Tibial nerve (tissue), 4 donors: Measurements from ENCODE around the gene USP16. TPM values are rescaled to one million over a fixed set of nuclear protein-coding genes. Genes with fewer than 3 reads are reported as not detected.
"Not testable (repeated sequence)": the region's sequence is repeated elsewhere in the genome, so short reads cannot be mapped to it uniquely, and the experiment has no call there.

Source experiments
- DNase-seq, 2 donors: peaks; one replicate each; pipeline ENCODE4 v3.0.0-alpha.2; 2019; ENCODE audit warnings: low spot score in 2 of 2
- H3K27ac ChIP-seq, 4 donors: fragments of 200-600 bp; sonication (generic) in 3 of 4; one replicate each; pipeline ENCODE4 v1.5.1; 2017 to 2019; ENCODE audit warnings: mild to moderate bottlenecking in 1 of 4
- H3K27me3 ChIP-seq, 2 donors: fragments of 200-600 bp; sonication (generic) in 1 of 2; one replicate each; pipeline versions ENCODE4 v1.5.1 to v1.6.0; 2017 to 2019
- H3K36me3 ChIP-seq, 3 donors: fragments of 200-600 bp; sonication (generic); one replicate each; pipeline ENCODE4 v1.5.1; 2018 to 2019
- H3K4me1 ChIP-seq, 4 donors: fragments of 200-600 bp; sonication (generic) in 3 of 4; one replicate each; pipeline ENCODE4 v1.5.1; 2017 to 2019
- H3K4me3 ChIP-seq, 4 donors: fragments of 200-600 bp; sonication (generic) in 3 of 4; one replicate each; pipeline ENCODE4 v1.5.1; 2017 to 2019; ENCODE audit warnings: mild to moderate bottlenecking in 1 of 4, moderate library complexity in 1 of 4
- H3K9me3 ChIP-seq, 4 donors: fragments of 200-600 bp; sonication (generic) in 3 of 4; one replicate each; pipeline ENCODE4 v1.5.1; 2017 to 2019
- CTCF ChIP-seq, 5 experiments: fragments of 200-600 bp in 3 of 5; fragments of 450-650 bp in 2 of 5; sonication (generic) in 3 of 5; IDR thresholded peaks; one replicate each; pipeline ENCODE4 v1.5.1; 2016 to 2019; ENCODE audit warnings: antibody characterized with exemption in 5 of 5, mild to moderate bottlenecking in 3 of 5, moderate library complexity in 2 of 5
- EP300 ChIP-seq, 2 donors: sonication (generic); formaldehyde crosslinking; IDR thresholded peaks; one replicate each; pipeline ENCODE4 v1.6.1; 2017; ENCODE audit warnings: antibody characterized with exemption in 2 of 2, mild to moderate bottlenecking in 1 of 2
- POLR2A ChIP-seq, 2 donors: fragments of 450-650 bp; IDR thresholded peaks; one replicate each; pipeline ENCODE4 v1.6.1; 2017; ENCODE audit warnings: antibody characterized with exemption in 2 of 2, mild to moderate bottlenecking in 2 of 2, moderate library complexity in 2 of 2
- WGBS, 2 donors: methylation state at CpG; one replicate each; pipeline ENCODE4 v1.1.5; 2018; 5-methylcytosine and 5-hydroxymethylcytosine counted together
- total RNA-seq, 4 donors: library from RNA; depleted of rRNA; stranded (reverse); fragments of >200 nt; gene quantifications; one replicate each; pipeline ENCODE4 v1.1.0, GENCODE V29; 2016

USP16 gene
- total RNA-seq: 10 to 100 TPM; 29.2 to 43.1 (median 33.8) TPM

- peak; percentile 85 to 95 for DNase-seq
- Histone ChIP-seq H3K4me1 (peaks cover 0 to 39% (median 16%) of the 10 kb centered on the region in 4 donors), H3K9me3 (no peaks in the 10 kb centered on the region), H3K27ac (peak within 1 kb of the TSS; percentile 89 to 100 (median 95)), H3K4me3 (peak within 1 kb of the TSS; percentile 41 to 96 (median 65)), H3K27me3 (no peaks in the 10 kb centered on the region), H3K36me3 (peaks cover 0 to 9% (median 0%) of the 10 kb centered on the region in 3 donors)
- TF ChIP-seq EP300 (IDR thresholded peaks at IDR 0.05) (peak; percentile 40 to 93), POLR2A (IDR thresholded peaks at IDR 0.05) (peak in 1 of 2 donors; percentile 52), CTCF (IDR thresholded peaks at IDR 0.05) (peak in 2 of 5 experiments; percentile 46 to 59)
- 0% methylated on average over 43 to 47 of the region's 48 CpGs for WGBS, 2 donors
These were observed at the start of gene USP16 for GRCh38 chr21:29024474-29025327. TSS of gene USP16 (plus strand) at chr21:29024668. CDS start at chr21:29027914, 3,246 bp downstream.

DNA sequence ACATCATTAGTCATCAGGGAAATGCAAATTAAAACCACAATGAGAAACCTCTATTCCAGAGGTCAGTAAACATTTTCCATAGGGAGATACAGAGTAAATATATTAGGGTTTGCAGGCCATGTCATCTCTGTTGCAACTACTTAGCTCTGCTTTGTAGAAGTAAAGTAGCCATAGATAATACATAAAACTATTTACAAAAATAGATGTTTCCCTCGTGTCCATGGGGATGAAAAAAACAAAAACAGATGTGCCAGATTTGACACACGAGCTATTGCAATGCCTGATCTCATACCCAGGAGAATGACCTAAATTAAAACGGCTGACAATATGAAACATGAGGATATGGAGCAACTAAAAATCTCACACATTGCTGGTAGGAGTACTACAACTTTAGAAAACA, 49.1 kb upstream of the USP16 start:
- Histone ChIP-seq H3K4me1 (no peaks in the 10 kb centered on the region), H3K27ac (no peak overlapping the region), H3K27me3 (no peaks in the 10 kb centered on the region), H3K9me3 (no peaks in the 10 kb centered on the region), H3K36me3 (peaks cover 0 to 65% (median 5%) of the 10 kb centered on the region in 3 donors), H3K4me3 (no peak overlapping the region)
- TF ChIP-seq EP300 (IDR thresholded peaks at IDR 0.05) (no peak), POLR2A (IDR thresholded peaks at IDR 0.05) (no peak), CTCF (IDR thresholded peaks at IDR 0.05) (no peak)
- 52 to 56% methylated on average over 3 of the region's 3 CpGs for WGBS, 2 donors
- no peak for DNase-seq

GRCh38 chr21:28979092-28979491, 45.4 kb upstream of the USP16 start:
- Histone ChIP-seq H3K36me3 (peaks cover 0 to 81% (median 0%) of the 10 kb centered on the region in 3 donors), H3K4me1 (no peaks in the 10 kb centered on the region), H3K27ac (no peak overlapping the region), H3K4me3 (no peak overlapping the region), H3K9me3 (no peaks in the 10 kb centered on the region), H3K27me3 (no peaks in the 10 kb centered on the region)
- WGBS, 2 donors: 89 to 90% methylated on average over 1 of the region's 1 CpG
- TF ChIP-seq CTCF (IDR thresholded peaks at IDR 0.05) (no peak), POLR2A (IDR thresholded peaks at IDR 0.05) (no peak), EP300 (IDR thresholded peaks at IDR 0.05) (no peak)
- no peak for DNase-seq

DNA sequence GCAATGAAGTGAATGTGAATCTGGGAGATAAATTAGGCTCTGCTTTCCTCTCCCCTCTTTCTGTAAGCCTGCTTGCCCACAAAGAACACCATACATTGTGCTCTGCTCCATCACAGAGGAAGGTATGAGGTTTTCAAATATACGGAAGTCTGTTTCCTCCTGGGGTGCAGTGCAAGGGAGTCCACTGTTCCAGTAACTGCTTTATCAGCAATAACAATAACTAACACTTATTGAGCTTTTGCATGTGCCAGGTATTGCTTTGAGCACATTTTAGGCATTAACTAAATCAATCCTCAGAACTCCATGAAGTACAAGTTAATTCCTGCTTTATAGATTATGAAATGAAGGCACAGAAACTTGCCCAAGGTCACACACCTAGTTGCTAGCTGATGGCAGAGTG, 41.8 kb upstream of the USP16 start:
- H3K9me3 ChIP-seq: no peaks in the 10 kb centered on the region
- no peak overlapping the region for H3K4me3 ChIP-seq
- no peaks in the 10 kb centered on the region for H3K27me3 ChIP-seq
- no peak for TF ChIP-seq EP300 (IDR thresholded peaks at IDR 0.05)
- TF ChIP-seq CTCF (IDR thresholded peaks at IDR 0.05): no peak
- no peak for TF ChIP-seq POLR2A (IDR thresholded peaks at IDR 0.05)
- peaks cover 0 to 77% (median 0%) of the 10 kb centered on the region in 3 donors for H3K36me3 ChIP-seq
- no peak overlapping the region for H3K27ac ChIP-seq
- no peak for DNase-seq
- 71 to 73% methylated on average over 1 of the region's 1 CpG for WGBS, 2 donors
- H3K4me1 ChIP-seq: peaks cover 0 to 15% (median 0%) of the 10 kb centered on the region in 4 donors

- WGBS, 2 donors: 67 to 70% methylated on average over 4 of the region's 4 CpGs
- H3K27ac ChIP-seq: no peak overlapping the region
- no peaks in the 10 kb centered on the region for H3K9me3 ChIP-seq
- no peak for DNase-seq
- H3K27me3 ChIP-seq: no peaks in the 10 kb centered on the region
- H3K4me1 ChIP-seq: peaks cover 0 to 41% (median 10%) of the 10 kb centered on the region in 4 donors
- peaks cover 0 to 42% (median 0%) of the 10 kb centered on the region in 3 donors for H3K36me3 ChIP-seq
- H3K4me3 ChIP-seq: no peak overlapping the region
- no peak for TF ChIP-seq EP300 (IDR thresholded peaks at IDR 0.05)
- no peak for TF ChIP-seq POLR2A (IDR thresholded peaks at IDR 0.05)
- no peak for TF ChIP-seq CTCF (IDR thresholded peaks at IDR 0.05)
These were observed 37.8 kb upstream of the USP16 start for GRCh38 chr21:28986677-28987076.

- not testable (repeated sequence) for H3K27me3 ChIP-seq, DNase-seq, H3K9me3 ChIP-seq, H3K4me3 ChIP-seq, H3K27ac ChIP-seq
- peaks cover 0 to 45% (median 14%) of the 10 kb centered on the region in 4 donors for H3K4me1 ChIP-seq
- WGBS, 2 donors: 95 to 96% methylated on average over 6 of the region's 6 CpGs
- peaks cover 0 to 27% (median 0%) of the 10 kb centered on the region in 3 donors for H3K36me3 ChIP-seq
These were observed 36.3 kb upstream of the USP16 start for GRCh38 chr21:28988146-28988545.
